ENCODE data around the gene EPC1.

DNA sequence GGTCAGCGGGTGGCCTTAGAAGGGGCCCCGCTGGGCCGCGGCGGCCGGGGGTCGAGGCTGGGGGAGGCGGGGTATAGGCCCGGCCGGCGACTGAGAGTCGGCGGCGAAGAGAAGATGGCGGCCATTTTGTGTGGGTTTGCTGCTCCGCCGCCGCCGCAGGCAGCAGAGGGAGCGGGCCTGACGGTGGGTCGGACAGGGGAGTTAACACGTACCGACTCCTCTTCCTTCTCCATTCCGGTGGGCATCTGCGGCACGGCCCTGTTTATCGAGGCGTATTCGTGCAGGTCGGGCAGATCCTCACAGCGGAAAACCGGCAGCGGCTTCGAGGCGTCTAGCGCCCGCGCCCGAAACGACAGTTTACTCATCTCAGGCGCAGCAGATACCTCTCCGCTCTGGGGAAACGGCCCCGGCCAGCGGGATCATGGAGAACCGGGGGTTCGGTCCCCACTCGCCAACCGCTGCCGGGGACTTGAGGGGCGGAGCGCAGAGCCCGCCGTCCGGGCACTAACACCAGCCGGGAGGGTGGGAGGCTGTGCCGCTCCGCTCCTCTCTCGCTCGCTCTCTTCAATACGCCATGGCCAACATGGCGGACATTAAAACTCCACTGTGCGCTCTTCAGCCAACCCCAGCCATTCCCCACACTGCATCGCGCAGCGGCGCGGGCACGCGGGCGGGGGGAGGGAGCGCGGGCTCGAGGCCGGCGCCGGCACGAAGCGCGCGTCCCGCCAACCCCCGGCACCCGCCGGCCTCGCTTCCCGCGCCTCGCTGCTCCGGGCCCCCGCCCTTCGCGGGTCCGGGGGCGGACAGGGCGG, at the start of gene EPC1:
- TF ChIP-seq EZH2phosphoT487 (IDR thresholded peaks at IDR 0.05; ENCODE audit: borderline replicate concordance), result no peak
- TF ChIP-seq, protein P1, sequence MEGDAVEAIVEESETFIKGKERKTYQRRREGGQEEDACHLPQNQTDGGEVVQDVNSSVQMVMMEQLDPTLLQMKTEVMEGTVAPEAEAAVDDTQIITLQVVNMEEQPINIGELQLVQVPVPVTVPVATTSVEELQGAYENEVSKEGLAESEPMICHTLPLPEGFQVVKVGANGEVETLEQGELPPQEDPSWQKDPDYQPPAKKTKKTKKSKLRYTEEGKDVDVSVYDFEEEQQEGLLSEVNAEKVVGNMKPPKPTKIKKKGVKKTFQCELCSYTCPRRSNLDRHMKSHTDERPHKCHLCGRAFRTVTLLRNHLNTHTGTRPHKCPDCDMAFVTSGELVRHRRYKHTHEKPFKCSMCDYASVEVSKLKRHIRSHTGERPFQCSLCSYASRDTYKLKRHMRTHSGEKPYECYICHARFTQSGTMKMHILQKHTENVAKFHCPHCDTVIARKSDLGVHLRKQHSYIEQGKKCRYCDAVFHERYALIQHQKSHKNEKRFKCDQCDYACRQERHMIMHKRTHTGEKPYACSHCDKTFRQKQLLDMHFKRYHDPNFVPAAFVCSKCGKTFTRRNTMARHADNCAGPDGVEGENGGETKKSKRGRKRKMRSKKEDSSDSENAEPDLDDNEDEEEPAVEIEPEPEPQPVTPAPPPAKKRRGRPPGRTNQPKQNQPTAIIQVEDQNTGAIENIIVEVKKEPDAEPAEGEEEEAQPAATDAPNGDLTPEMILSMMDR (conservative IDR thresholded peaks at IDR 0.05; ENCODE audit: low read length), result no peak

Data from Loucy (cell line).